Stomach (tissue), 9 donors: ENCODE measurements around the gene TIGD6. TPM values are rescaled to one million over a fixed set of nuclear protein-coding genes. Genes with fewer than 3 reads are reported as not detected.
A peak's percentile ranks its signal among the peaks of the same experiment; 100 is the strongest.

ENCODE experiments used
- DNase-seq, 2 donors: peaks; one replicate each; pipeline versions ENCODE4 v3.0.0 to v3.0.0-alpha.2; 2013 to 2019
- H3K27ac ChIP-seq, 5 donors: fragments of 200-600 bp in 4 of 5; sonication (generic) in 4 of 5; one replicate each; pipeline ENCODE4 v1.5.1; 2013 to 2019; ENCODE audit warnings: mild to moderate bottlenecking in 1 of 5, moderate library complexity in 1 of 5
- H3K27me3 ChIP-seq, 3 donors: fragments of 200-600 bp; sonication (generic); one replicate each; pipeline ENCODE4 v1.5.1; 2017 to 2019; ENCODE audit warnings: mixed run types in 1 of 3
- H3K36me3 ChIP-seq, 4 donors: fragments of 200-600 bp; sonication (generic); 1 replicate in 3 of 4; 2 replicates in 1 of 4; pipeline ENCODE4 v1.5.1; 2016 to 2019
- H3K4me1 ChIP-seq, 4 donors: fragments of 200-600 bp; sonication (generic); one replicate each; pipeline ENCODE4 v1.5.1; 2016 to 2019
- H3K4me3 ChIP-seq, 4 donors: fragments of 200-600 bp; sonication (generic) in 3 of 4; one replicate each; pipeline ENCODE4 v1.5.1; 2016 to 2019; ENCODE audit warnings: mild to moderate bottlenecking in 1 of 4
- H3K9me3 ChIP-seq, 4 donors: fragments of 200-600 bp; sonication (generic); one replicate each; pipeline ENCODE4 v1.5.1; 2016 to 2019
- CTCF ChIP-seq, 7 experiments: fragments of 450-650 bp in 4 of 7; fragments of 200-600 bp in 3 of 7; sonication (generic) in 3 of 7; IDR thresholded peaks; one replicate each; pipeline ENCODE4 v1.5.1; 2016 to 2019; ENCODE audit warnings: antibody characterized with exemption in 7 of 7, control low read depth in 2 of 7, mild to moderate bottlenecking in 1 of 7
- EP300 ChIP-seq: sonication (generic); formaldehyde crosslinking; IDR thresholded peaks from one replicate; pipeline ENCODE4 v1.6.1; 2017; ENCODE audit warnings: antibody characterized with exemption
- POLR2A ChIP-seq, 4 donors: fragments of 450-650 bp; IDR thresholded peaks; one replicate each; pipeline ENCODE4 v1.6.1; 2016; ENCODE audit warnings: antibody characterized with exemption in 4 of 4, control low read depth in 2 of 4, mild to moderate bottlenecking in 1 of 4, moderate library complexity in 1 of 4
- POLR2AphosphoS5 ChIP-seq, 3 donors: sonication (generic); formaldehyde crosslinking; IDR thresholded peaks; one replicate each; pipeline ENCODE4 v1.6.1; 2016; ENCODE audit warnings: antibody characterized with exemption in 3 of 3
- WGBS, 5 donors: extraction: QIAGEN DNeasy Blood & Tissue Kit in 3 of 5; methylation state at CpG; one replicate each; pipeline versions ENCODE4 v1.1.5 to v1.1.7; 2013 to 2018; 5-methylcytosine and 5-hydroxymethylcytosine counted together
- intact Hi-C: fragments of 100-400 bp; cut with DNase I; formaldehyde crosslinking; loops from one replicate; pipeline ENCODE4 v1.15.1; 2023; ENCODE audit warnings: low total_unique reads
- polyA plus RNA-seq, 3 donors: library from polyadenylated mRNA; stranded (reverse); fragments of 200-250 nt; gene quantifications; one replicate each; pipeline ENCODE4 v1.2.3, GENCODE V29; 2013
- total RNA-seq, 5 donors: library from RNA; depleted of rRNA; stranded (reverse); fragments of >200 nt; gene quantifications; one replicate each; pipeline versions ENCODE4 v1.1.0 to v1.2.3, GENCODE V29; 2014 to 2016
- donor health status: healthy with polysubstance abuse.
- donor health status: Bipolar disorder and iron deficiency.
- donor health status: healthy.

Gene TIGD6
- total and polyA plus RNA-seq, 8 donors: under 0.01 to 3.3 (median 2.6) TPM; not detected in 1

- H3K36me3 ChIP-seq: no peaks in the 10 kb centered on the region
- peak within 1 kb of the TSS; percentile 80 to 95 (median 93) for H3K27ac ChIP-seq
- H3K27me3 ChIP-seq: no peaks in the 10 kb centered on the region
- DNase-seq: peak; percentile 98 to 99
- H3K4me1 ChIP-seq: peaks cover 11 to 21% (median 20%) of the 10 kb centered on the region in 4 donors
- TF ChIP-seq POLR2A (IDR thresholded peaks at IDR 0.05) (peak in 2 of 4 donors; percentile 50 to 80), POLR2AphosphoS5 (IDR thresholded peaks at IDR 0.05) (peak; percentile 93 to 99 (median 98)), EP300 (no peak), CTCF (IDR thresholded peaks at IDR 0.05) (peak in 1 of 7 experiments; percentile 12)
- WGBS, 5 donors: 0 to 1% (median 0%) methylated on average over 48 to 84 of the region's 84 CpGs
- H3K4me3 ChIP-seq: peak within 1 kb of the TSS; percentile 67 to 82 (median 80)
- no peaks in the 10 kb centered on the region for H3K9me3 ChIP-seq
- intact Hi-C loops: no loop called here
Observed at GRCh38 chr5:149960272-149961185, 39.9 kb downstream of the TIGD6 start, which contains the start of gene SLC26A2. Gene SLC26A2, plus strand, starts transcription at chr5:149960758. Its CDS starts 16,895 bp downstream, at chr5:149977653.

GRCh38 chr5:149959406-149960236 is 40.8 kb downstream of the TIGD6 start:
- H3K27me3 ChIP-seq: no peaks in the 10 kb centered on the region
- H3K36me3 ChIP-seq: no peaks in the 10 kb centered on the region
- peak overlapping the region; percentile 67 to 82 (median 80) for H3K4me3 ChIP-seq
- peak in 1 of 2 donors; percentile 68 for DNase-seq
- intact Hi-C loops: no loop called here
- no peaks in the 10 kb centered on the region for H3K9me3 ChIP-seq
- H3K4me1 ChIP-seq: peaks cover 11 to 21% (median 20%) of the 10 kb centered on the region in 4 donors
- TF ChIP-seq CTCF (IDR thresholded peaks at IDR 0.05) (peak in 4 of 7 experiments; percentile 30 to 46 (median 37)), POLR2AphosphoS5 (IDR thresholded peaks at IDR 0.05) (no peak), POLR2A (IDR thresholded peaks at IDR 0.05) (no peak), EP300 (no peak)
- 31 to 41% (median 38%) methylated on average over 14 of the region's 14 CpGs for WGBS, 5 donors
- H3K27ac ChIP-seq: peak overlapping the region; percentile 80 to 95 (median 93)

- intact Hi-C loops: no loop called here
- 78 to 89% (median 86%) methylated on average over 4 of the region's 4 CpGs for WGBS, 5 donors
- Histone ChIP-seq H3K4me1 (peaks cover 11 to 21% (median 20%) of the 10 kb centered on the region in 4 donors), H3K27me3 (no peaks in the 10 kb centered on the region), H3K36me3 (no peaks in the 10 kb centered on the region), H3K27ac (no peak overlapping the region), H3K9me3 (no peaks in the 10 kb centered on the region), H3K4me3 (no peak overlapping the region)
- TF ChIP-seq CTCF (IDR thresholded peaks at IDR 0.05) (no peak), POLR2AphosphoS5 (IDR thresholded peaks at IDR 0.05) (no peak), POLR2A (IDR thresholded peaks at IDR 0.05) (no peak), EP300 (no peak)
- no peak for DNase-seq
Observed at GRCh38 chr5:149957855-149958254, 42.6 kb downstream of the TIGD6 start.

- DNase-seq: no peak
- Histone ChIP-seq H3K4me3 (no peak overlapping the region), H3K9me3 (no peaks in the 10 kb centered on the region), H3K27ac (no peak overlapping the region), H3K27me3 (no peaks in the 10 kb centered on the region), H3K36me3 (no peaks in the 10 kb centered on the region), H3K4me1 (peaks cover 10 to 21% (median 18%) of the 10 kb centered on the region in 4 donors)
- 70 to 77% (median 75%) methylated on average over 5 of the region's 5 CpGs for WGBS, 5 donors
- no peak for TF ChIP-seq EP300
- TF ChIP-seq CTCF (IDR thresholded peaks at IDR 0.05): no peak
- no peak for TF ChIP-seq POLR2AphosphoS5 (IDR thresholded peaks at IDR 0.05)
- TF ChIP-seq POLR2A (IDR thresholded peaks at IDR 0.05): no peak
- intact Hi-C loops: no loop called here
Observed at GRCh38 chr5:149956685-149957084, 43.8 kb downstream of the TIGD6 start.
